ENCODE data around the gene PARD3B. TPM values are rescaled to one million over a fixed set of nuclear protein-coding genes. Genes with fewer than 3 reads are reported as not detected.

The PARD3B gene
- total and polyA plus RNA-seq, 2 of the 8 experiments (the other 6 are each of a cell fraction or from before 2014, with no cell fraction given): 1.2 to 5.7 TPM

- no peak overlapping the region for H2BK12ac ChIP-seq (ENCODE audit: low read depth, low read length)
- POLR2A ChIA-PET (ENCODE audit: partially characterized antibody): no interaction called here
- H3K14ac ChIP-seq (ENCODE audit: insufficient read length): no peak overlapping the region
- H2BK15ac ChIP-seq (ENCODE audit: low read length): no peak overlapping the region
- H3K18ac ChIP-seq (ENCODE audit: extremely low read depth, low read length): no peak overlapping the region
- WGBS, 2 experiments (ENCODE audit: extremely low coverage in 1 of 2, insufficient coverage in 1 of 2, insufficient read length in 1 of 2, insufficient replicate concordance in 2 of 2, low coverage in 1 of 2, low lambda C conversion rate in 2 of 2, missing lambda C conversion rate in 1 of 2): 91% methylated on average over 5 of the region's 5 CpGs; no CpG with 5 or more reads in 1 of the 2 experiments
- no peak overlapping the region for H4K8ac ChIP-seq (ENCODE audit: extremely low read depth, insufficient read depth, low read length)
- H3K4me1 ChIP-seq (replicated peaks in 1 of 4; ENCODE audit: control insufficient read depth in 3 of 4, insufficient read depth in 4 of 4, low read length in 3 of 4): peaks cover 0 to 5% (median 2%) of the 10 kb centered on the region in 4 experiments; a peak in 2 of 7 replicates
- H2BK5ac ChIP-seq (ENCODE audit: low read depth, low read length): no peak overlapping the region
- H3K4me3 ChIP-seq (ENCODE audit: extremely low read depth in 1 of 4, insufficient read depth in 2 of 4, low read depth in 3 of 4, low read length in 4 of 4): no peak overlapping the region
- H3K56ac ChIP-seq (replicated peaks; ENCODE audit: insufficient read length, low read depth, low read length): no peak overlapping the region
- FAIRE-seq: no peak
- H3K9ac ChIP-seq (replicated peaks in 1 of 4; ENCODE audit: extremely low read depth in 1 of 4, low read depth in 3 of 4, low read length in 3 of 4): no peak overlapping the region
- no peak overlapping the region for H3K4me2 ChIP-seq (ENCODE audit: insufficient read depth in 1 of 2, low read depth in 2 of 2, low read length in 2 of 2)
- TF ChIP-seq HDAC2 (IDR thresholded peaks at IDR 0.05; ENCODE audit: borderline replicate concordance in 1 of 2, low read depth in 2 of 2, low read length in 2 of 2): no peak
- TF ChIP-seq EZH2 (IDR thresholded peaks at IDR 0.05; ENCODE audit: low read depth, low read length, severe bottlenecking): no peak
- no peak for TF ChIP-seq EP300 (IDR thresholded peaks at IDR 0.05; ENCODE audit: borderline replicate concordance in 1 of 2, low read depth in 2 of 2, low read length in 2 of 2)
- H3K36me3 ChIP-seq (ENCODE audit: control insufficient read depth in 2 of 4, insufficient read depth in 4 of 4, low read length in 3 of 4): no peaks in the 10 kb centered on the region
- DNase-seq (ENCODE audit: low read depth in 1 of 2, low spot score in 2 of 2): no peak
- no peaks in the 10 kb centered on the region for H3K9me3 ChIP-seq (ENCODE audit: insufficient read depth in 2 of 2, low read depth in 1 of 2, low read length in 1 of 2)
- no peaks in the 10 kb centered on the region for H3K23me2 ChIP-seq (ENCODE audit: low read depth, low read length)
- no peak overlapping the region for H3K4ac ChIP-seq (replicated peaks; ENCODE audit: insufficient read length, low read depth, low read length)
- H2AFZ ChIP-seq (ENCODE audit: low read length): no peak overlapping the region
- no peak overlapping the region for H2AK5ac ChIP-seq (ENCODE audit: low read depth, low read length)
- H4K5ac ChIP-seq (ENCODE audit: insufficient read length, low read depth, low read length): no peak overlapping the region
- no peak overlapping the region for H2BK20ac ChIP-seq (ENCODE audit: low read length)
- H3K23ac ChIP-seq (ENCODE audit: insufficient read length): no peak overlapping the region
- no peaks in the 10 kb centered on the region for H3K79me2 ChIP-seq (ENCODE audit: control insufficient read depth in 1 of 2, insufficient read depth in 2 of 2, low read length in 2 of 2)
- H2BK120ac ChIP-seq (replicated peaks; ENCODE audit: low read depth, low read length): no peak overlapping the region
- no peak overlapping the region for H3K27ac ChIP-seq (ENCODE audit: low read depth, low read length)
- no peaks in the 10 kb centered on the region for H3K27me3 ChIP-seq (replicated peaks in 1 of 4; ENCODE audit: control insufficient read depth in 3 of 4, extremely low read depth in 1 of 4, insufficient read depth in 3 of 4, low read length in 3 of 4)
- no peaks in the 10 kb centered on the region for H3K79me1 ChIP-seq (ENCODE audit: low read depth, low read length)
- CTCF ChIA-PET (ENCODE audit: partially characterized antibody): no interaction called here
- H4K20me1 ChIP-seq (replicated peaks in 1 of 2; ENCODE audit: control insufficient read depth in 1 of 2, insufficient read depth in 2 of 2, low read length in 2 of 2): no peaks in the 10 kb centered on the region
- H4K91ac ChIP-seq (replicated peaks; ENCODE audit: insufficient read length, low read length): no peak overlapping the region
Observed at GRCh38 chr2:205066081-205066480, 520.8 kb downstream of the PARD3B start.

Measured in H1 (cell line).